NCI-H446 treated with DMSO at 0.1 percent for 48 hours (cell line): ENCODE measurements around the gene NAALADL1.

Source experiments
- DNase-seq: peaks from one replicate; lab custom pipeline; 2025; lab: John Stamatoyannopoulos, UW

The NAALADL1 gene

DNA sequence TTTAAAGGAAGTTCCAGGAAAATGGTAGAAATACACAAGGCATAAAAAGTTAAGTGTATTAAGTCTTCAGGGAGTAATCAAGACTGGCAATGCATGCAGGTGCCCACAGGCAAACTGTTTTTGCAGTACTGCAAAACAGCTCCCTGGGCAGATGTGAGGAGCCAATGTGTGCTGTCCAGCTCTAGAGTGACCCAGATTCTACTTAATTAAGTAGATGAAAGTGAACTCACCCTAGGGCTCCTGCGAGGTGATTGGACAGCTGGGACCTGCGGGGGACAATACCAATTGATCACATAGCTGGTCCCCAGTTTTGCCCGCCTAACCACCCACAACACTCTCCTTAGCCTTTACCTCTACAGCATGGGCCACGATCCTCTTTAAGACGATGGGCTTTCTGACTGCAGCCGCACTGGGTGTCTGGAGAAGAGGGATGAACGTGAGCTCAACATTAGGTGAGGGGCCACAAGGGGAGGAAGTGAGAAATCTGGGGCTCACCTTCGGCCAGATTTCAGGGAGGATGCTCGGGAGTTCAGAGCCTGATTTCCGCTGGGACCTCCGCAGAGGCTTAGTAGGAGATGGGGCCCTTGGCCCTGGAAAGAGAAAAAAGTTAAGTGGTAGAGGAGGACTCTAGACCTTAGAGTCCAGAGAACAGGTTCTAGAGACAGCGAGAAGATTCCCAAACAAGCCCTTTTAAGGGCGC is 24.9 kb upstream of the NAALADL1 start:
- DNase-seq, result no peak

DNA sequence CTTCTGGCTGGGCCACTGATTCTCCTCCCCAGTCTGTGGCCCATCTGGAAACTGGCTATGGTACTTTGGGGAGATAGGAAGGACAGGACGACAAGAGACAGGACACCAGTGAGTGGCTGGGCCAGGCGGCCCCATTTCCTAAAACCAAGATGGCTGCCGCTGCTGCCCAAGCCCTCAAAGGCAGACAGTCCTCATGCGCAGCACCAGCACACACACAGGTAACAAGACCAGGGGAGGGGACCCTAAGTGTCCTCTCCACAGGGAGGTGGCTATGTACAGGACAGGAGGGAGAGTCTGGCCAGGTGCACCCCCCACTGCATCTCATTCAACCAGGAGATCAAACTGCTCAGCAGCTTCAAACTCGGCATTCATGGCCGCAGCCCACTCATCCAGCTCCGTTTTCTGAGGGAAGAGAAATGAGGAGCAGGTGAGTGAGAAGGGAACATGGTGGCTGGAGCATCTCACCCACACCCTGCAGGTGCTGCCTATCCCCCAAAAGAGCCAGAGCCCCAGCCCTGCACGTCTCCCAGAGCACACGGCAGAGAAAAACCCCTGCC is 20.5 kb upstream of the NAALADL1 start:
- no peak for DNase-seq

DNA sequence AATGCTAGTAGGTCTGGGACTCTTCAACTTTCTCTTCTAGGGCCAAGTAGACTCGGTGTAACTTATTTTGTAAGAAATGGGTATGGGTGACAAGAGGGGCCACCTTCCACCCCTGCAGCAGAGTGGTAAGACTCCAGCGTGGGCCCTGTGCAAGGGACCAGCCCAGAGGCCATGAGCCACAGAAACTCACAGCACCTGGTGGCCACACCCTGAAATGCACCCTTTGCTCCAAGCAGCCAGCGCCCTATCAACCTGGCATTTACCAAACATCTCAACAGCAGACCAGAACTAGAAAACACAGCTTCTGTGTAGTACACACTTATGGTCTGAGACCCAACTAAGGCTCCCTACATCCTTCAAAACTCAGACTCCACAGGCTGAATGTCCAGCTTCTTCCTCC is 19.8 kb upstream of the NAALADL1 start:
- DNase-seq, result no peak

DNA sequence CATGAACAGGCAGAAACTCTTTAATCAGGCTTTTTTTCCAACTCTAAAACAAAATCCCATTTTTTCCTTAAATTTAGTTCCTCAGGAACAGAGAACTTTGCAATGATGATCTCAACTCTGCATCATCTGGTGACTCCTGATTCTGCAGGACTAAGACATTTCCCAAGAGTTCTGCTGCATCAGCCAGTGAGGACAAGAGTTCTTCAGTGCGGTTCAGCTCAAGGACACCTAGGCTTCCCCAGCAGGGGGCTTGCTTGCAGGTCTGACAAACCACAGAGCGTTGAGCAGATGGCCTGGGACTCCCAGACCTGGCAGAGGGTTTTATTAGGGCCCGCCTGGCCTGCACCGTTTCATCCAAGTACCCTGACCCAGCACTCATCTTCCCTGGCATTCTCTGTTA is 19.1 kb upstream of the NAALADL1 start:
- no peak for DNase-seq

DNA sequence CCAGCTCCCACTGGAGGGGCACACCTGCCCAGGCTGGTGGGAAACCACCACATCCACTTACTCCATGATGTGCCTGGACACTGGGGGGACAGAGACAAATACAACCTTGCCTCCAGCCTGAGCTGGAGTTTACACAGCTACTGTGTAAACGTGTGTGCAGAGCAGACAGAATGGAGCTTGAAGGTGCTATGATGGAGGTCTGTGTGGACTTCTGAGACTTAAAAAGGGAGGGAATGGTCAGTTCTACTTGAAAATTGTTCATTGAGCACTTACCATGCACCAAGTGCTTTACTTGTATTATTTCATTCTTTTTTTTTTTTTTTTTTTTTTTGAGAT is 14.2 kb upstream of the NAALADL1 start:
- no peak for DNase-seq

DNA sequence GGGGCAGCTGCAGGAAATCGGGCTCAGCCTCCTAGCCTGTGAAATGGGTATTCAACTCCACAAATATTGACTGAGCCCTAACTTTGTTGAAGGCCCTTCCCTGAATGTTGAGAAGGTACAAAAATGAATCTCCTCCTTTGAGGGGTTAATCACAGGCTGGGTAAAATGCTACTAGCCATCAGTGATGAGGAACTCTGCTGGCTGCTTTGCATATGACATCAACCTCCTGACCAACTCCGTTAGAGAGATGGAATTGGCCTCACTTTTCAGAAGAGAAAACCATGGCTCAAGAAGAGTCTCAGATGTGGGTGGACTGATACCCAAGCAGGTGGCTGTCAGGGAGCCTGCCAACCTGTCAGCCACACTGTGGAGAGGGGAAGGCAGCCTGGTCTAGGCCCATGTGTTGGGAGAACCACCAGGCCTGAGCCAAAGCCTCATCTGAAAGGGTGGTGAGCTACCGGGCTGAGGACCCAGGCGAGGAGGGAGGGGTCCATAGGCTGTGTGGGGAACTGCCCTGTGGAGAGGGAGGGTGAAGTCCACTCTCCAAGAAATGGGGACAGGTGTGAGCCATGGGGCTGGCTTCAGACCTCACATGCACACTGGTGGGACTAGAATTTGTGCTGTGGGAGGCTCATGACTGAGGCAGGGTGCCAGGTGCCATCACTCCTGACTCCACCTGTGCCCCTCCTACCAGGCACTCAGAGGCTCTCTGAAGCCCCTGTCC is 13.7 kb upstream of the NAALADL1 start:
- DNase-seq, result no peak

DNA sequence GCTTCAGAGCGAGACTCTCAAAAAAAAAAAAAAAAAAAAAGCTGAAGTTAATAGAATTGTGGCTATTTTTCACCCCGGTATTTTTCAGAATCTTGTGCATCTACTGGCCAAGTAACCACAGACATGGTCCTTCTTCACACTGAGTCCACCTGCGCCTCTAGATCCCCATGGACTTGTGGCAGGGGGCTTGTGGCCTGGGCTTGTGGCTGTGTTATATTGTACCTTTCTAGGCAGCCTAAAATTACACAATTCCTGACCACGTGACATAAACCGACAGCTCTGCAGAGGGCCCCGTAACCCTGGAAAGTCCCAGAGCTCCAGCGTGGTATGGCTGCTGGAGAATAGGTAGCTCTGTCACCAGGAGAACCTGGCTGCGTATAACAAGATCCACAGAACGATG is 10.9 kb upstream of the NAALADL1 start:
- DNase-seq, result no peak

DNA sequence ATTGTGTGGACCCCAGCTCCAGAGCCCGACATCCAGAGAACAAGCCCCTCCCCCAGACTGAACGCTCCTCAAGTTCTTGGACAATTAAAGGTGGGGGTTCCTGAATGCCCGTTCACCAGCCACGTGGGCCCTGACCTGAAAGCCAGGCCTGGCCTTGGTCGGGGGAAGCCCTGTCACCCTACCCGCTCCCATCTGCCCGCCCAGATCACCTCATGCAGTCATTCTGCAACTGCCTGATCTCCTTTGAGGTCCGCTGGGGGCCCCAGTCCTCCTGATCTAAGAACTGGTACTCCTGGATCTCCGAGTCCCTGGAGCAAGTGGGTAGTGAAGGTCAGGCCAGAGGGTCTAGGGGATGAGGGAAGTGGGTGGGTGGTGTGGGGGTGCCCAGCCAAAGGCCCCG is 9.1 kb upstream of the NAALADL1 start:
- no peak for DNase-seq

DNA sequence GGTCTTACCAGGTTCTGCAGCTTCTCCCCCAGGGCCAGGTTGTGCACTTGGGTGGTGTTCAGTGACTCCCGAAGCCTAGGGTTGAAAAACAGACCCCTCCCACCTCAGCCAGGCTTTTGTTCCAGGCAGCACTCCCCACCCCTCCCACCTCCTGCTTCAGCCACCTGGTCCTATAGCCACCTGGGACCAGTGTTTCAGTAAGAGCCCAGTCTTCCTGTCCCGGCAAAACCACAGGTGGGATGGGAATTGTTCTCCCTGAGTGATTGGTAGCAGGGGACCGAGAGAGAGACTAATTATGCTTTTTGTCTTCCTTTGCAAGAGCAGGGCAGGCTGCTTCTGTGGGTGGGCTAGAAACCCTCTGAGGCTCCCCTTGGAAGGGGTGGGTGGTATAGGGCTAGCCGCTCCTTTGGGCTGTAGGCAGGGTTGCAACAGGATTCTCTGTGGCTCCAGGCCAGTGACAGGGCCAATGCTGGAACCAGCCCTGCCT is 8.5 kb upstream of the NAALADL1 start:
- DNase-seq, result no peak

DNA sequence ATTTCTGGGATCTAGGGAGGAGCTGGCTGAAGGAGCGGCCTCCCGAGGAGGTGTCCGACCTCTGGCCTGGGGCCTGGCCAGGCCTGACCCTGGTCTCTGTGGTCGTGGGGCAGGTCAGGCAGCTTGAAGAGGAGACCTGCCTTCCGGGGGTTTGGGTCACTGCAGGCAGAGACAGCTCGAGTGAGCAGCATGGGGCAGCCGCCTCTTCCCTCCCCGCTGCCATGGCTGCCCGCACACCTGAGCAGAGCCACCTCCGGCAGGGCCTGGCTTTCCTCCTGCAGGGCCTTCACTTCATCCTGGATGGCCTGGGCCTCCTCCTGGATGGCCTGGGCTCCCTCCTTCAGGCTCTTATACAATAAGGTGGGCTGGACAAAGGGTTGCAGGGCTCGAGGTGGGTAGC is 8.0 kb upstream of the NAALADL1 start:
- DNase-seq, result no peak

DNA sequence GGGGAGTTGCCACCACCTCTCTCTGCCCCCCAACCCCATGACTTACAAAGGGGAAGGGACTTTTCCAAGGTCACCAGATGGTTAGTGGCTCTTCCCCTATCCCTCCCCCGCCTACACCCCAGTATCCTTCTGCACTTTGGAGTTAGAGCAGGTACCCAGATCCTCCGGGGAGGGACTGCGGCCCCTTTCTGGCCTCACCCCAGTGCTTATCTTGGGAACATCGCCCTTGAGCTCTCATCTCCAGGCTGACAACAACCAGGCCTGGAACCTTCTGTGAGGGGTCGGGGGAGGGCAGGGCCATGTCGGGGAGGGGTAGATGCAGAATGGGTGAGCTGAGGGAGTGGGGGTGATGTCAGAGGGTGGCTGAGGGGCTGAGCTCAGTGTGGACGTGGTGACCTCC is 7.5 kb upstream of the NAALADL1 start:
- no peak for DNase-seq

DNA sequence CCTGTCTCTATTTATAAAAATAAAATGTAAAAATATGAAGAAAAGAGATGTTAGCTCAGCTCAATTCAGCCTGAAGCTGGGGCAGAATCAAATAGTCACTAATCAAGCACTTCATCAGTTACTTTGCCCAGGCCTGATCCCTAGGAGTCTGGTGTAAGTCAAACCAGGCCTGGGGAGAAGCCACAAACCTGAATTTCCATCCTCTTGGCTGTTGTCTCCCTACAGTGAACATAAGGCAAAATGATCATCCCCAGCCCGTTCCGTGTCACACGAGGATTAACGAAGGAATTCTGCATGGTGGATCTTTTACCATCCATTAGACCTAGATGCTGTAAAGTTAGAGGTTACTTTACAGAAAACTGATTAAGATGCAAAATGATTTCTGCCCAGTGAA is 6.5 kb upstream of the NAALADL1 start:
- no peak for DNase-seq

DNA sequence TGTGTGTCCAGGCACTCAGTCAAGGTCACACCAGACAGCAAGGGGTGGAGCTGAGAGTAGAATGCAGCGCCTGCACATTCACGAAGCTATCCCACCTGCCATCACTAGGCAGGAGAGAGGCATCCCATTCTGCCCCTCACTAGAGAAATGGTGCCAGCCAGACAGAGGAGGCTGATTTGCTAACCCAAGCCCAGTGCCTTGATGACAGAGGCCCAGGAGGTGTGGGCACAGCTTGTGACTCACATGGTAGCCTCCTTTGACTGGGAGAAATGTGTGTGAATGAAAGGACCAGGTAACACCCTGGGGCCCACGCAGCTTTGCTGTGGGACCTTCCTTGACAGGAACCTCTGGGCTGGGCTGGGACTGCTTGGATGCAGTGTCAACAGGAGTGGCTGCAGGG is 5.2 kb upstream of the NAALADL1 start:
- no peak for DNase-seq

DNA sequence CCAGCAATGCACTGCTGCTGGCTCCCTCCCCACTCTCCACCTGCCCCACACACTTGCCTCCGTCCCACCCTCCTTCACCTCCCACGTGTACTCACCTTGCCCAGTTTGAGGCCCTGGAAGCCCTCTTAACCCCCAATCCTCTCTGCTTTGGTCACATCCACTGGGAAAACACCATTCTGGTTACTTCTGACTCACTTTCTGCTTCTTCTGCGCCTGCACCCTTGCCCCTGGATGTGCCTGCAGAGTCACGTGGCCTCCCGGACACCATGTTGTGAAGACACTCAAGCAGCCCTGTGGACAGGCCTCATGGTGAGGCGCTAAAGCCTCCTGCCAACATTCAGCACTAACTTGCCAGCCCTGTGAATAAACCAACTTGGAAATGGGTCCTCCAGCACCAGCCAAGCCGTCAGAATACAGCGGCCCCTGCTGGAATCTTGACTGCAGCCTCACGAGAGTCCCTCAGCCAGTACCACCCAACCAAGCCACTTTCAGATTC is 2.6 kb upstream of the NAALADL1 start:
- no peak for DNase-seq

DNA sequence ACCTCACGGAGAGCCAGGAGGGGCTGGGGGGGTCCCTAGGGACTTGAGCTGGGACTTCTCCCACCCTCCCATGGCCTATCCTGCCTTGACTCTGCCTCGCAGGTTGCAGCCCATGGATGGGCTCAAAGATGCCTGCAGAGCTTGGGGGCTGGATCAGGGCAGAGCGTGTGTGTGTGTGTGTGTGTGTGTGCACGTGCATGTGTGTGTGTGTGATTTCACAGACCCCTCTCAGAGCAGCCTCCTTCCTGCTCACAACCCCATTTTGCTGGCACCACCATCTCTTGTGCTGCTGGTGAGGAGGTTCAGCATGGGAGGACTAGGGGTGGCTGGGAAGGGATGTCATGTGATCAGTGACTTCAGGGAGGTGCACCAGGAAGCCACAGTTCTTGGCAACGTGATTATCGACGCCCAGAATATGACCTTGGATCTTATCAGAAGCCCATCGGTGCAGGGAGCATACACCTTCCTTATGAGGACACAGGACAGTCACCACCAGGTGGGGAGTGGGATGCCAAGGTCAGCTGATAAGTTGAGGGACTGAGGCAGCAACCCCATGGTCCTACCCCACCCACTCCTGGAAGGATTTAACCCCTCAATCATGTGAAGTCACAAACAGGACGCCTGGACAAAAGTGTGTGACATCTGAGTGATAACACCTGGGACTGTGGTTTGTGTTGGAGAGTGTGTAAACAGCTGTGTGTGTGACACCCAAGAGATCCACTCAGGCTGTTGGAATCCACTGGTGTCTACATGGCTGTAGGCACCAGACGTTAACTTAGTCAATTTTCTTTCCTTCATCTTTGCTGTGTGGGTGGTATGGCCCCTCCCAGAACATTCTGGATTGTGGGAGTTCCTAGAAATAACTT is 1.8 kb upstream of the NAALADL1 start:
- DNase-seq, result no peak

DNA sequence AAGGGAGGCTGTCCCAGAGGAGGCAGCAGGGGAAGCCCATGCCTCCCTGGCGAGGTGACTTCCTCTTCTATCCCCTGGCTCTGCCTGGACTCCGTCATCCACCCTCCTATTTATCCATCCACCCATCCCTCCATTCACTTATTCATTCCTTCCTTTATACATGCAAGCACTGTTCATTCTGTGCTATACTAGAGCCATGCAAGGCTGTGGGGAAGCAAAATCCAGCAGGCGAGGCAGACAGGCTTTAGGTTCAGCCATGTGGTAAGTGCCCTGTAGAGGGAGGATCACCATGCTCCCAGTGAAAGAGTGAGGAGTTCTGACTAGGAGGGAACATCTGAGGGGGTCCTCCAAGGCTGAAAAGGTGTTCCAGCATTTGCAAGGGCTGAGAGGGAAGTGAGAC is 1.2 kb upstream of the NAALADL1 start:
- no peak for DNase-seq

DNA sequence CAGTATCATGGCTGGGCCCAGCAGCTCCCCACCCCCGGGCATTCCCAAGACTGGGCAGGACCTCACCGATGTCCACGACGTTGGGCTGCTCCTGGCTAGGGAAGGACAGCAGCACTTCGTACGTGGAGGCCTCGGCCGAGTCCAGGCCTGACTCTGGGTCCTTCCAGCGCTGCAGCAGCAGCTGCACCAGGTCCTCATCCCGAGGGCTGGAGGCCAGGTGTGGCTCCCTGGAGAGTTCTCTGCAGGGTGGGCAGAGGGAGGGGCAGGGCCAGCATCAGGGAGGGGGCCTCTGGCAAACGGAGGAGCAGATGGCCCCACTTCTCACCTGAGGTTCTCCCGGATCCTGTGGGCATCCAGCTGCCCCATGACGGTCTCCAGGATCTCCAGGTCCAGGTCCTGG is 341 bp downstream of the NAALADL1 start:
- no peak for DNase-seq

DNA sequence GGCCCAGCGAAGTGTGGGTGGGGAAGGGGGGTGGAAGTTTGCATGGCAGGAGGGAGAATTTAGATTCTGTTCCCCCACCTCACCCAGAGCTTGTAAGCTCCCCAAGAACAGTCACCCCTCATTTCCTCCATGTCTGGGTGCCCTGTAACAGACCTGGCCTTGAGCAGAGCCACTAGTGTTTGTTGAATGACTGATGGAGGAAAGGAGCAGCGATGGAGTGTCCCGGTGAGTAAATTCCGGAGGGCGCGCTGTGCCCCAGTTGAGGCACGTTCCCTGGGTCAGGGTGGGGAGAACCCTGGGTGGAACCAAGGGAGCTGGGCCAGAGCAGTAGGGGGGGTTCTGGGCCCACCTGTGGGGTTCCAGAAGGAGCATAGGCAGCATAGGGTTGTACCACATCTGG is 827 bp downstream of the NAALADL1 start:
- DNase-seq, result no peak

DNA sequence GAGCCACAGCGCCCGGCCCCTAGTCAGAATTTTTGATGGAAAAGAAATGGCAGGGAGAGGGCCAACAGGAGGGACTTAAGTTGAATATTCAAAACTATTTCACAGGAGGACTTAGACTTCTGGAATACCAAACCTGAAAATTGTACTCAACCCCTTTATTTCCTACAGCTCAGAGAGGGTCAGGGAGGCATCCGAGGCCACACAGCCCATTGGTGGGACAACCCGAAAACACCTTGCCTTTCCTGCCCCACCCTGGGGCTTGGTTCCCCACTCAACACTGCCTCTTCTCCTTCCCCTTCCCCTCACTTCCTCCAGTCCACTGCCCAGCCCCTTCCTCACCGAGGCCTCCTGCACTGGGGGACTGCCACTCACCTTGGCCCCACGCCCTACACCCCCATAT is 1.4 kb downstream of the NAALADL1 start:
- no peak for DNase-seq

DNA sequence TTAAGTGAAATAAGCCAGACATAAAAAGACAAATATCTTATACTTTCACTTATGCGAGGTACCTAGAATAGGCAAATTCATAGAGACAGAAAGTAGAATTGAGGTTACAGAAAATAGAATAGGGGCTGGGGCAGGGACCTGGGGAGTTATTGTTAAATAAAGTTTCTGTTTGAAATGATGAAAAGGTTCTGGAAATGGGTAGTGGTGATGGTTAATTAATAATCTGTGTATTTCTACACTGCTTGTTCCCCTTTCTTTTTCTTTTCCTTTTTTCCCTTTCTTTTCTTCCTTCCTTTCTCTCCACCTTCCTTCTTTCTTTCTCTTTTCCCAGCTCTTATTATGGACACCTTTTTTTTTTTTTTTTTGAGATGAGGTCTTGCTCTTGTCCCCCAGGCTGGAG is 2.8 kb downstream of the NAALADL1 start:
- DNase-seq, result no peak

DNA sequence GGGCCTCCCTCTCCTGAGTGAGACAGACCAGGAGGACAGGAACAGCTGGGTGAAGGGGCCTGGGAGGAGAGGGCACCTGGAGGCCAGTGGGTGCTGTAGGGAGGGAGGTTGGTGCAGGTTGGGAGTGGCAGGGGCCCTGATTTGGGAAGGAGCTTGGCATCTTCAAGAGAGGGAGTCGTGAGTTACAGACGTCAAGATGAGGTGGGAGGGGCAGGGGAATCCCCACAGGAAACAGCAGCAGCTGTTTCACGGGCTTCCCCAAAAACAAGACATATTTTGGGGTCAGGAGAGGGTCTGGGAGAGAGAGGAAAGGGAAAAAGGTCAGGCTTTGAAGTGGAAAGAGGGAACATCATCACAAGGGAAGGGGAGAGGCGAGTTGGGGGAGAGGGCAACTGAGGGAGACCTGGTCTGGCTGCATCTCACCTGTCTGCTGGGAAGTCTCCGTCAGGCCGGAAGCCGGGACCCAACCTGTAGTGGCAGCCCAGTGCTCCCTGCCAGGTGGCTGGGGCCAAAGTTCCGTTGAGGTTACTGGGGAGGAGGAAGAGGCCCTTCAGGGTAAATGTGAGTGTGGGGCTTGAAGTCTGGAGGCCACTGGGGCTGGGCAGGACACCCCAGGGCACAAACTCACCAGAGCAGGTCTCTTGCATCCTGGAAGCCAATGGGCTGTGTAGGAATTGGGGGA is 4.4 kb downstream of the NAALADL1 start:
- DNase-seq, result no peak

DNA sequence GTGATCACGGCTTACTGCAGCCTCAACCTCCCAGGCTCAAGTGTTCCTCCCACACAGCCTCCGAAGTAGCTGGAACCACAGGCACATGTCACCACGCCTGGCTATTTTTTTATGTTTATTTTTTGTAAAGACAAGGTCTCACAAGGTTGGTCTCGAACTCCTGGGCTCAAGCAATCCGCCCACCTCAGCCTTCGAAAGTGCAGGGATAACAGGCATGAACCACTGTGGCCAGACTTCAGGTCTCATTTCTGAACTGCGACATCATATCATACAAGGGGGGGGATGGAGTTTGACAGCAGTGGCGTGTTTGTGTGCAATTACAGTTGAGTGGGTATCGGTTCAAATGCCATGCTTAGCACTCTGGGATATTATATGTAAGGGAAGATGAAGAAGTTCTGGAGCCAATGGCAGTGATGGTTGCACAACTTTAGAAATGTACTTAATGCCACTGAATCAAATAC is 6.9 kb downstream of the NAALADL1 start:
- DNase-seq, result no peak
